ENCODE measurements around the gene CACNA1G.

DNA sequence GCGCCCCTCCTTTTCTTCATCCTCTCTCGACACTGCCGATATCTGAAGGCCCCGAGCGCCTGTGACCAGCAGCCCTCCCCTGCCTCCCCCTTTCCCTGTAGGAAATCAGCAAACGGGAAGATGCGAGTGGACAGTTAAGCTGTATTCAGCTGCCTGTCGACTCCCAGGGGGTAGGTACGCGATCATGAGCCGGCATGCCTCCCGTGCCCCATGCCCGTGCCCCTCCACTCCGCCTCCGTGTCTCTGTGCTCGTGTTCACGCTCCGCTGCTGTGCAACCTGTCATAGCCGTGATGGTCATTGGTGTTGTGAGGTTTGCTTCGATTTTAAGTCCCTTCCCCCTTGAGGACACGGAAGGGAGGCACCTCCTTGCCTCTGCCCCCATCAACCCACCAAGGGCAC, 34.4 kb downstream of the CACNA1G start:
- TF ChIP-seq, protein P1, sequence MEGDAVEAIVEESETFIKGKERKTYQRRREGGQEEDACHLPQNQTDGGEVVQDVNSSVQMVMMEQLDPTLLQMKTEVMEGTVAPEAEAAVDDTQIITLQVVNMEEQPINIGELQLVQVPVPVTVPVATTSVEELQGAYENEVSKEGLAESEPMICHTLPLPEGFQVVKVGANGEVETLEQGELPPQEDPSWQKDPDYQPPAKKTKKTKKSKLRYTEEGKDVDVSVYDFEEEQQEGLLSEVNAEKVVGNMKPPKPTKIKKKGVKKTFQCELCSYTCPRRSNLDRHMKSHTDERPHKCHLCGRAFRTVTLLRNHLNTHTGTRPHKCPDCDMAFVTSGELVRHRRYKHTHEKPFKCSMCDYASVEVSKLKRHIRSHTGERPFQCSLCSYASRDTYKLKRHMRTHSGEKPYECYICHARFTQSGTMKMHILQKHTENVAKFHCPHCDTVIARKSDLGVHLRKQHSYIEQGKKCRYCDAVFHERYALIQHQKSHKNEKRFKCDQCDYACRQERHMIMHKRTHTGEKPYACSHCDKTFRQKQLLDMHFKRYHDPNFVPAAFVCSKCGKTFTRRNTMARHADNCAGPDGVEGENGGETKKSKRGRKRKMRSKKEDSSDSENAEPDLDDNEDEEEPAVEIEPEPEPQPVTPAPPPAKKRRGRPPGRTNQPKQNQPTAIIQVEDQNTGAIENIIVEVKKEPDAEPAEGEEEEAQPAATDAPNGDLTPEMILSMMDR (IDR thresholded peaks at IDR 0.05 in 8 of 11, conservative IDR thresholded peaks at IDR 0.05 in 3 of 11) = no peak
- no peak for TF ChIP-seq POLR2AphosphoS5 (IDR thresholded peaks at IDR 0.05)

Measured in spleen (tissue), 7 donors.